OCI-LY1 (cell line): ENCODE data around the gene ADCYAP1R1.

Experiments
- EZH2 ChIP-seq: fragments of 200-600 bp; sonication (generic), shearing (Covaris generic); IDR thresholded peaks from 2 replicates; pipeline ENCODE4 v1.8.0; 2017; ENCODE audit warnings: borderline replicate concordance, mixed run types, mild to moderate bottlenecking, antibody characterized with exemption, low read length, moderate library complexity, mixed read lengths
- TF ChIP-seq, protein P1 (sequence below): fragments of 200-600 bp; sonication (generic), shearing (Covaris generic); IDR thresholded peaks from 2 replicates; pipeline ENCODE4 v1.5.1; 2017; ENCODE audit warnings: mild to moderate bottlenecking, antibody characterized with exemption, low read length, moderate library complexity, mixed read lengths

DNA sequence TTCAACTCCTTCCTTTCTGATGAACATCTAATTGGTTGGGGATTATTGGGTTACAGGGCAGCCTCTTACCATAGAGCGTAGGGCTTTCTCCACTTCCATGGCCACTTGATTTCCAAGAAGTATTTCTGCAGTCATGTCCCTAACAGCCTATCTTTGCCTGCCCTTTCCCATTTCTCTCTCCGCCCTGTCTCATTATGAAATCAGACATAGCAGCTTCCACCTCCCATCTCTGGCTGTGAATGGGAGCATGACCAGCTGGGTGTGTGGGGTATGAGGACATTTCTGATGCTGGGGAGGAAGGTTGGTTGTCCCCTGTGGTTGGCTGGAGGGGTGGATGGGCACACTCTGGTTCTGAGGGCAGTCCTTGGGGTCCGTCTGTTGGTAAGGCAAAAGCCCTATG, 41.2 kb downstream of the ADCYAP1R1 start:
- TF ChIP-seq, protein P1, sequence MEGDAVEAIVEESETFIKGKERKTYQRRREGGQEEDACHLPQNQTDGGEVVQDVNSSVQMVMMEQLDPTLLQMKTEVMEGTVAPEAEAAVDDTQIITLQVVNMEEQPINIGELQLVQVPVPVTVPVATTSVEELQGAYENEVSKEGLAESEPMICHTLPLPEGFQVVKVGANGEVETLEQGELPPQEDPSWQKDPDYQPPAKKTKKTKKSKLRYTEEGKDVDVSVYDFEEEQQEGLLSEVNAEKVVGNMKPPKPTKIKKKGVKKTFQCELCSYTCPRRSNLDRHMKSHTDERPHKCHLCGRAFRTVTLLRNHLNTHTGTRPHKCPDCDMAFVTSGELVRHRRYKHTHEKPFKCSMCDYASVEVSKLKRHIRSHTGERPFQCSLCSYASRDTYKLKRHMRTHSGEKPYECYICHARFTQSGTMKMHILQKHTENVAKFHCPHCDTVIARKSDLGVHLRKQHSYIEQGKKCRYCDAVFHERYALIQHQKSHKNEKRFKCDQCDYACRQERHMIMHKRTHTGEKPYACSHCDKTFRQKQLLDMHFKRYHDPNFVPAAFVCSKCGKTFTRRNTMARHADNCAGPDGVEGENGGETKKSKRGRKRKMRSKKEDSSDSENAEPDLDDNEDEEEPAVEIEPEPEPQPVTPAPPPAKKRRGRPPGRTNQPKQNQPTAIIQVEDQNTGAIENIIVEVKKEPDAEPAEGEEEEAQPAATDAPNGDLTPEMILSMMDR = no peak
- TF ChIP-seq EZH2 = no peak
